ENCODE data around the gene SIDT2. TPM values are rescaled to one million over a fixed set of nuclear protein-coding genes. Genes with fewer than 3 reads are reported as not detected.

SIDT2 gene
- total and polyA plus RNA-seq, 2 of the 4 experiments (the other 2 are of a cell fraction), result 7.3 to 30.3 TPM

DNA sequence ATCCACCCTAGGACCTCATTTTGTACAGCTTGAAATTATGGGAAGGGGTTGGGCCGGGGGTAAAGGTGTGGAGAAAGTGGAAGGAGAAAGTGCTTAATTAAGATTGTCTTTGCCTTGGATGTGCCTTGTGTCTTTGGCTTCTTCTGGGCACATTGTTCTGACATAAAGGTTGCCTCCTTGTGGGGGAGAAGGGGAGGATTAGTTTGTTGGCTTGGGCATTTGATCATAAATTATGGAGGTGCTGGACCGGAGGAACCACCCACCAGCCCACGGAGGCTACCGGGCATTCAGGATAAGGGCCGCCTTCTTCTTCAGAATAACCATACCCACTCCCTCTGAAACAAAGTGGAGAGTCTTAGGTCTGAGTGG lies 33.2 kb upstream of the SIDT2 start:
- Histone ChIP-seq H3K56ac (ENCODE audit: extremely low read depth, insufficient read depth, low read length) (peak overlapping the region; percentile 87), H3K4me1 (ENCODE audit: control insufficient read depth, insufficient read depth, low read length) (peaks cover 2% of the 10 kb centered on the region; the same call in 1 of the 2 replicates), H2BK15ac (ENCODE audit: low read depth, low read length) (0 out of 3 replicates have a peak overlapping the region, but pooled peaks have one; percentile 16), H3K79me1 (ENCODE audit: low read depth in 1 of 2, low read length in 2 of 2) (peaks cover 0 to 28% of the 10 kb centered on the region in 2 experiments; a peak in 1 of 4 replicates), H2AK5ac (ENCODE audit: low read depth, low read length) (0 out of 2 replicates have a peak overlapping the region, but pooled peaks have one; percentile 1), H4K8ac (ENCODE audit: low read depth in 2 of 2, low read length in 2 of 2) (no peak overlapping the region; a peak in 1 of 4 replicates), H3K27me3 (ENCODE audit: control insufficient read depth, insufficient read depth, low read length) (no peaks in the 10 kb centered on the region), H3K14ac (replicated peaks; ENCODE audit: low read depth, low read length) (peak overlapping the region; percentile 79), H4K5ac (ENCODE audit: low read depth, low read length) (peak overlapping the region; percentile 7; the same call in 1 of the 2 replicates), H3K27ac (ENCODE audit: insufficient read depth, low read length) (peak overlapping the region; percentile 85), H3K36me3 (ENCODE audit: control insufficient read depth, insufficient read depth, low read length) (peaks cover 11% of the 10 kb centered on the region), H2BK120ac (ENCODE audit: low read depth, low read length) (0 out of 2 replicates have a peak overlapping the region, but pooled peaks have one; percentile 16), H2AK9ac (replicated peaks; ENCODE audit: low read depth, low read length, poor library complexity) (peak overlapping the region; percentile 99), H3K4ac (ENCODE audit: low read depth, low read length) (peak overlapping the region; percentile 93), H2BK20ac (ENCODE audit: low read depth, low read length) (no peak overlapping the region; the same call in 1 of the 2 replicates), H4K20me1 (ENCODE audit: insufficient read depth, low read length) (peaks cover 58% of the 10 kb centered on the region), H3K23ac (ENCODE audit: low read depth, low read length) (peak overlapping the region; percentile 73; the same call in 1 of the 2 replicates), H3K4me3 (ENCODE audit: insufficient read depth, low read depth, low read length) (peak overlapping the region; percentile 73), H2AFZ (replicated peaks; ENCODE audit: low read length, poor library complexity) (peak overlapping the region; percentile 77), H4K91ac (ENCODE audit: insufficient read depth, low read depth, low read length) (peak overlapping the region; percentile 58), H3K9me1 (ENCODE audit: insufficient read depth, low read length) (peaks cover 4% of the 10 kb centered on the region), H3K18ac (ENCODE audit: low read depth, low read length) (peak overlapping the region; percentile 67), H3K9me3 (ENCODE audit: control insufficient read depth, insufficient read depth, low read length) (no peaks in the 10 kb centered on the region), H3K9ac (ENCODE audit: low read depth, low read length) (peak overlapping the region; percentile 96), H3K4me2 (ENCODE audit: low read depth, low read length) (peak overlapping the region; percentile 95), H2BK5ac (ENCODE audit: low read depth, low read length, poor library complexity, severe bottlenecking) (peak overlapping the region; percentile 89)
- ChIA-PET CTCF (interaction anchor here (0.7 kb wide), 1 partner anchor 47 kb away, joined by 7 read pairs; no protein-coding TSS in a partner anchor), POLR2A (ENCODE audit: unreplicated experiment) (interaction anchor here (0.9 kb wide), 1 partner anchor 36 kb away, joined by 3 read pairs; no protein-coding TSS in a partner anchor)
- in situ Hi-C loops (cut with MboI; ENCODE audit: low sequenced_read_pairs) (no loop called here), intact Hi-C loops (cut with micrococcal nuclease) (loop anchor here (1.0 to 2.0 kb wide), 2 partner anchors 33 to 39 kb away; partner anchors contain the start of gene SIDT2), dilution Hi-C loops (cut with HindIII; ENCODE audit: low sequenced_read_pairs, unreplicated experiment) (no loop called here)
- ATAC-seq (ENCODE audit: low read depth) (peak; percentile 6; the same call in 1 of the 2 replicates), DNase-seq (peak; percentile 32)
- no CpG with 5 or more reads among the region's 5 CpGs for WGBS, 2 experiments (ENCODE audit: extremely low coverage in 2 of 2, insufficient read length in 1 of 2)
- TF ChIP-seq RCOR1 (IDR thresholded peaks at IDR 0.05; ENCODE audit: insufficient replicate concordance, low read length), result no peak
- TF ChIP-seq, protein P1, sequence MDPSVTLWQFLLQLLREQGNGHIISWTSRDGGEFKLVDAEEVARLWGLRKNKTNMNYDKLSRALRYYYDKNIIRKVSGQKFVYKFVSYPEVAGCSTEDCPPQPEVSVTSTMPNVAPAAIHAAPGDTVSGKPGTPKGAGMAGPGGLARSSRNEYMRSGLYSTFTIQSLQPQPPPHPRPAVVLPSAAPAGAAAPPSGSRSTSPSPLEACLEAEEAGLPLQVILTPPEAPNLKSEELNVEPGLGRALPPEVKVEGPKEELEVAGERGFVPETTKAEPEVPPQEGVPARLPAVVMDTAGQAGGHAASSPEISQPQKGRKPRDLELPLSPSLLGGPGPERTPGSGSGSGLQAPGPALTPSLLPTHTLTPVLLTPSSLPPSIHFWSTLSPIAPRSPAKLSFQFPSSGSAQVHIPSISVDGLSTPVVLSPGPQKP (IDR thresholded peaks at IDR 0.05; ENCODE audit: borderline replicate concordance, low read depth, low read length), result no peak
- TF ChIP-seq, protein P2, sequence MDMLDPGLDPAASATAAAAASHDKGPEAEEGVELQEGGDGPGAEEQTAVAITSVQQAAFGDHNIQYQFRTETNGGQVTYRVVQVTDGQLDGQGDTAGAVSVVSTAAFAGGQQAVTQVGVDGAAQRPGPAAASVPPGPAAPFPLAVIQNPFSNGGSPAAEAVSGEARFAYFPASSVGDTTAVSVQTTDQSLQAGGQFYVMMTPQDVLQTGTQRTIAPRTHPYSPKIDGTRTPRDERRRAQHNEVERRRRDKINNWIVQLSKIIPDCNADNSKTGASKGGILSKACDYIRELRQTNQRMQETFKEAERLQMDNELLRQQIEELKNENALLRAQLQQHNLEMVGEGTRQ (IDR thresholded peaks at IDR 0.05; ENCODE audit: low read depth, low read length), result no peak
- no peak for TF ChIP-seq MAZ (IDR thresholded peaks at IDR 0.05; ENCODE audit: borderline replicate concordance, low read depth, low read length)
- no peak for TF ChIP-seq CEBPB (IDR thresholded peaks at IDR 0.05; ENCODE audit: low read depth, low read length)
- no peak for TF ChIP-seq MAFK (IDR thresholded peaks at IDR 0.05; ENCODE audit: low read depth, low read length)
- peak; percentile 13 for TF ChIP-seq RAD21 (IDR thresholded peaks at IDR 0.05; ENCODE audit: low read length)
- no peak for TF ChIP-seq NFE2L2 (IDR thresholded peaks at IDR 0.05; ENCODE audit: low read depth, low read length)
- TF ChIP-seq, protein P3, sequence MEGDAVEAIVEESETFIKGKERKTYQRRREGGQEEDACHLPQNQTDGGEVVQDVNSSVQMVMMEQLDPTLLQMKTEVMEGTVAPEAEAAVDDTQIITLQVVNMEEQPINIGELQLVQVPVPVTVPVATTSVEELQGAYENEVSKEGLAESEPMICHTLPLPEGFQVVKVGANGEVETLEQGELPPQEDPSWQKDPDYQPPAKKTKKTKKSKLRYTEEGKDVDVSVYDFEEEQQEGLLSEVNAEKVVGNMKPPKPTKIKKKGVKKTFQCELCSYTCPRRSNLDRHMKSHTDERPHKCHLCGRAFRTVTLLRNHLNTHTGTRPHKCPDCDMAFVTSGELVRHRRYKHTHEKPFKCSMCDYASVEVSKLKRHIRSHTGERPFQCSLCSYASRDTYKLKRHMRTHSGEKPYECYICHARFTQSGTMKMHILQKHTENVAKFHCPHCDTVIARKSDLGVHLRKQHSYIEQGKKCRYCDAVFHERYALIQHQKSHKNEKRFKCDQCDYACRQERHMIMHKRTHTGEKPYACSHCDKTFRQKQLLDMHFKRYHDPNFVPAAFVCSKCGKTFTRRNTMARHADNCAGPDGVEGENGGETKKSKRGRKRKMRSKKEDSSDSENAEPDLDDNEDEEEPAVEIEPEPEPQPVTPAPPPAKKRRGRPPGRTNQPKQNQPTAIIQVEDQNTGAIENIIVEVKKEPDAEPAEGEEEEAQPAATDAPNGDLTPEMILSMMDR (conservative IDR thresholded peaks at IDR 0.05; ENCODE audit: low read depth, low read length), result peak; percentile 21; the same call in 1 of the 2 replicates
- no peak for TF ChIP-seq BHLHE40 (IDR thresholded peaks at IDR 0.05; ENCODE audit: low read depth, low read length)
- no peak for TF ChIP-seq FOS (IDR thresholded peaks at IDR 0.05; ENCODE audit: low read depth, low read length)
- no peak for TF ChIP-seq MXI1 (IDR thresholded peaks at IDR 0.05; ENCODE audit: borderline replicate concordance, low read depth, low read length)
- TSS peak; percentile 48 for BruUV-seq (replicated peaks)
